Fibroblast of the aortic adventitia (primary cell): Measurements from ENCODE around the gene QRFP. TPM values are rescaled to one million over a fixed set of nuclear protein-coding genes. Genes with fewer than 3 reads are reported as not detected.
A peak's percentile ranks its signal among the peaks of the same experiment; 100 is the strongest.

Source experiments
- DNase-seq: peaks from one replicate; pipeline ENCODE4 v3.0.0-alpha.2; 2010; ENCODE audit warnings: low read depth
- H3K4me3 ChIP-seq: 2 replicates; pipeline ENCODE4 v1.5.1; 2011; ENCODE audit warnings: low read depth, mild to moderate bottlenecking, control low read depth, low read length, moderate library complexity
- CTCF ChIP-seq: IDR thresholded peaks from 2 replicates; pipeline ENCODE4 v1.5.1; 2011; ENCODE audit warnings: mild to moderate bottlenecking, low read length, control low read depth, inconsistent platforms; ENCODE audit not compliant: insufficient read depth
- total RNA-seq: library from RNA; depleted of rRNA; stranded (reverse); fragments of >200 nt; gene quantifications from 2 replicates; pipeline ENCODE4 v1.2.3, GENCODE V29; 2012; ENCODE audit warnings: low replicate concordance

QRFP gene
- total RNA-seq, 1 donor: not detected

- DNase-seq: no peak
- no peak overlapping the region for H3K4me3 ChIP-seq
- no peak for TF ChIP-seq CTCF
These were observed 40.8 kb upstream of the QRFP start for GRCh38 chr9:130937146-130938076.

- H3K4me3 ChIP-seq: no peak overlapping the region
- TF ChIP-seq CTCF: no peak
- DNase-seq: peak; percentile 56
These were observed 39.9 kb upstream of the QRFP start for GRCh38 chr9:130936285-130937117.

GRCh38 chr9:130935648-130936271 lies 39.1 kb upstream of the QRFP start:
- H3K4me3 ChIP-seq: no peak overlapping the region
- no peak for DNase-seq
- TF ChIP-seq CTCF: no peak

GRCh38 chr9:130934702-130935647 lies 38.4 kb upstream of the QRFP start:
- no peak for DNase-seq
- no peak for TF ChIP-seq CTCF
- H3K4me3 ChIP-seq: no peak overlapping the region

- no peak for DNase-seq
- no peak for TF ChIP-seq CTCF
- no peak overlapping the region for H3K4me3 ChIP-seq
These were observed 37.6 kb upstream of the QRFP start for GRCh38 chr9:130934246-130934645.
